ENCODE measurements around the gene TOR2A. TPM values are rescaled to one million over a fixed set of nuclear protein-coding genes. Genes with fewer than 3 reads are reported as not detected.
"Not testable (repeated sequence)": the region's sequence is repeated elsewhere in the genome, so short reads cannot be mapped to it uniquely, and the experiment has no call there.

Gene TOR2A
- polyA plus RNA-seq (ENCODE audit: insufficient read length in 4 of 4): 10 to 100 TPM; 11.7 to 20.0 (median 13.6) TPM

DNA sequence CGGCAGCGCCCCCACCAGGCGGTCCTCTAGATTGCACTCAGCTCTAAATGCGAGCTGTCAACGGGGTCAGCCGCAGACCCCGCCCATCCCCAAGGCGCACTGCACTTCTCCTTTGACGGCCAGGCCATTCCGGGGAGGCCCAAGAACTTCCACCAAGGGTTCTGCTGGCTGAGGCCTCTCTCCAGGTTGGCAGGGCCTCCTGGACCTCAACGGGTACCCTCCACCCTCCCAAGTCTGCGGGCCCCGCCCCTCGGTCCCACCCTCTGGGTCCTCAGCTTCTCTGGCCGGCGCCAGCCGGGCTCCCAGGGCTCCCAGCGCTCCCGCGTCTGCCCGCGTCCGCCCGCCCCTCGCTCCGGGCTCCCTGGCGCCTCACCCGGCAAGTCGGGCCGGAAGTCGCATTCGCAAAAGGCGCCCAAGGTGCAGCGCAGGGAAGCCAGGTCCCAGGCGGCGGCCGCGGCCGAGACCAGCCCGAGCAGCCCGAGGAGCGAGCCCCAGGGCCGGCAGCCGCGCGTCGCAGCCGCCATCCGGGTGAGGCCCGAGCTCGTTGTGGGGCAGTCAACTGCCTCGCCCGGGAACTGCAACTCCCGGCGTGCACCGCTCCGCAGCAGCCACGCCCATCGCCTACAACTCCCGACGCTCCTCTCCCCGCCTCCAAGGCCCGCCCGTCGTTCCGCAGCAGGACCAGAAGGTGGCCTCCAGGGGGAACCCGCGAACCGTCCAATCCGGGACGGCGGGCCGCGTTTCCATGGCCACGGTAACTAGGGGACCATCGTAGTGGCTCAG is at the start of gene TOR2A:
Gene TOR2A, minus strand, starts transcription at position 548 of the 783 bp plus-strand sequence. Its CDS starts 24 bp downstream, at position 524.
- peak; percentile 87 to 94 (median 92) for DNase-seq (ENCODE audit: low read depth in 4 of 4, low spot score in 3 of 4)

DNA sequence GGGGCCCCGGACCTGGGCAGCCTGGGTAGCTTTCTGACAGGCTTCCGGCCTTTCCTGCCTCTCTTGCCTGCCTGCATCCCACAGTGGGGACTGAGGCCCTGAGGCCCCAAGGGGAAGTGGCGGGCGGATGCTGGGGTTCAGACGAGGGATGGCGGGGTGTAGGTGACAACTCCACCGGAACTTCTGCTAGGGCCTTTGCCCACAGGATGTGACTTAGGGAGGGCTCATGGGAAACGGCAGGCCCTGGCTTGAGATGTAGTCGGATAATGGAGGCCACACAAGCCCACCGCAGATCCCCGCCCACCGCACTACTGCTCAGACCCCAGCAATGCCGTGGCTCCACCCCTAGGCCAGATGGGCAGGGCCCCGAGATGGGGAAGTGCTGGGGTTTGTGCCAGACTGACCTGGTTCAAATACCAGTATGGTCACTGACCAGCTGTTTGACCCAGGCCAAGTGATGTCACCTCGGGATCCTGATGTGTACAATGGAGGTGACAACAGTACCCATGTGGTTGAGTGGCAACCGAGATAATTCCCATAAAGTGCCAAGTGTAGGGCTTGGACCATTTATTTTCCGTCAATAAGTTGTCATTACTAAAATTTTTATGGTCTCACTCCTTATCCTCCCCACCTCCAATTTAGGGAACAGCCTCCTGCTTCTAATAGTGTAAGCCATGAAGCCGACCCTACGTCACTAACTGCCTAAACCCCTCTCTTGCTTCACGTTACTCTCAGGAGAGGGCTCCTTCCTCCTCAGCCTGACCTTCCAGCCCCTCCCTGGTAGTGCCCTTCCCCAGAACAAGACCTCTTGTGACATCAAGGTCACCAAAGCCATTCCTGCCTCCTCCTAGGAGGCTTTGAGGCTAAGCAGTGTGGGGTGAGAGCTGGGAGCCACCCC is 48.3 kb upstream of the TOR2A start:
- DNase-seq (ENCODE audit: low read depth in 4 of 4, low spot score in 3 of 4): no peak

DNA sequence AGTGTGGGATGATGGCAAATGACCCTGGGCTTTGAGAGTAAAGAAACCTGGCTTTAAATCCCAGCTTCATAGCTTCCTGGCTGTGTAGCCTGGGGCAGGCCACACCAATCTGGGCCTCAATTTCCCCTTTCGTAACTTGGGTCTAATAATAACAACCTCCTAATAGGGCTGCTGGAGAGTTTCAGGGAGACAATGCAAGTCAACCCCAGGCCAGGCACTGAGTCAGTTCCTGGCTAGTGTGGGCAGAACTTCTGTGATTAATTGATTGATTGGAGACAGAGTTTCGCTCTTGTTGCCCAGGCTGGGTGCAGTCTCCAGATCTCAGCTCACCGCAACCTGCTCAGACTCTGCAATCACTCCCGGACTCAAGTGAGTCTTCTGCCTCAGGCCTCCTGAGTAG is 46.7 kb upstream of the TOR2A start:
- no peak for DNase-seq (ENCODE audit: low read depth in 4 of 4, low spot score in 3 of 4)

DNA sequence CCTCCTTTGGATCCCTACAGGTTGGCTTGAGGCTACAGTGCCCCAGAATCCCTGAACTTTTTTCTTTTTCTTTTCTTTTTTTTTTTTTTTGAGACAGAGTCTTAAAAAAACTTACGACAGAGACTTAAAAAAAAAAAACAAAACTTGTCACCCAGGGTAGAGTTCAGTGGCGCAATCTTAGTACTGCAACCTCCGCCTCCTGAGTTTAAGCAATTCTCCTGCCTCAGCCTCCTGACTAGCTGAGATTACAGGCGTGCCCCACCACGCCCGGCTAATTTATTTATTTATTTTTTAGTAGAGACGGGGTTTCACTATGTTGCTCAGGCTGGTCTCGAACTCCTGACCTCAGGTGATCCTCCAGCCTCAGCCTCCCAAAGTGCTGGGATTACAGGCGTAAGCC is 45.8 kb upstream of the TOR2A start:
- not testable (repeated sequence) for DNase-seq (ENCODE audit: low read depth in 4 of 4, low spot score in 3 of 4)

DNA sequence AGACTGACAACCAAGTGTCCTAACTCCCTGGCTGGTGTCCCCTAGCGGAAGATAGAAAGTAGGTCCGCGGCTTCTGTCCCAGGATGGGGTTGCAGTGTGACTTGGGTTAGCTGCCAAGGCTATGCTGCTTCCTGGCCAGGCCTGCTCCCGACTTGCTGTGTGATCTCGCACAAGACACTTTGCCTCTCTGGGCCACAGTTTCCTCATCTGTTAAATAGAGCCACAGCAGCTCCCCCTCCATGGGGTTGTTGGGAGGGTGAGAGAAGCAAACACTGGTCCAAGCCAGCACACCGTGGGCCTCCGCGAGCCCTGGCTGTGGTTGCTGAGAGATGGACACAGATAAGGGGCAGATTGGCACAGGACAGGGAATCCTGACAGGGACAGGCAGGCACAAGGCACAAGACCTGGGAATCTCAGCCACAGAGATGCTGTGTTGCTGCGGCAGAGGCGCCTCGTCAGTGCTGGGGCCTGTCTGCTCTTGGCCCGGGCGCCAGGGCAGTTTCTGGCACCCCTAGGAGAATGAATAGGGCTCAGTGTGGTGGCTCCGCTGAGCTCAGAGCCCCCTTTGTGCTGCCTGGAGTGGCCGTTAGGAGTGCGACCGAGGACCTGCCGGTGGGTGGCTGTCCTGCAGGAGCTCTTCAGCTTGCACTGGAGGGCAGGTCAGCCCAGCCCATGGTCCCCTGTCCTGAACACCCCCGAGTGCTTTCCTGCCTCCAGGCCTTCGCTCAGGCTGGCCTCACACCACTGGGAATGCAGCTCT is 45.2 kb upstream of the TOR2A start:
- DNase-seq (ENCODE audit: low read depth in 4 of 4, low spot score in 3 of 4): no peak

DNA sequence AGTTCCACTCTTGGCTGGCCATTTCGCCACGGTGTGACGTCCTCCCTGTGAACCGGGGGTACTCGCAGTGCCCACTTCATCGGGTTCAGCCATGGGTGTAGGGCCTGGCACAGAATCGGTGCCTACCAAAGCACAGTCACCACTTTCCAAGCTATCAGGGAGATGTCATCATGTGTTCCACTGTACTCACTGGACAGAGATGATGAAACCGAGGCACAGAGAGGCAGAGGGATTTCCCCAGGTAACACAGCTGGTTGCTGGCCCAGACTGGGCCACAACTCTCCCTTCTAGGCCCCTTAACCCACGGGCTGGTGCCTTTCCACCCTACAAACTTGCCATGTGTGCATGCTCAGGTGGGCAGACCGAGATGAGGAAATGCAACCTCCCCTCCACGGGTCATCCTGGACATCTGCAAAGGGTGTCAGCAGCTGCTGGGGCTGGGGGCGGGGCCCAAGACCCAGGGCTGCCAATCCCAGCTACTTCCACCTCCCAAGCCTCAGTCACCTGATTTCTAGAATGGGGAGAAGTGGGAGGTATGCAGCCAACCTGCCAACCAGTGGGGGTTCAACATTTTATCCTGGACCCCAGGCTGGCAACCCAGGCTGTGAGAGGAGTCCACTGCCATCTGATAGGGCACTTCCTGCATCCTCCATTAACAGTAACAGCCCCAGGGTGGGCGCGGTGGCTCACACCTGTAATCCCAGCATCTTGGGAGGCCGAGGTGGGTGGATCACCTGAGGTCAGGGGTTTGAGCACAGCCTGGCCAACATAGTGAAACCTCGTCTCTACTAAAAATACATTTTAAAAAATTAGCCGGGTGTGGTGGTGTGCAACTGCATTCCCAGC is 44.3 kb upstream of the TOR2A start:
- no peak for DNase-seq (ENCODE audit: low read depth in 4 of 4, low spot score in 3 of 4)

DNA sequence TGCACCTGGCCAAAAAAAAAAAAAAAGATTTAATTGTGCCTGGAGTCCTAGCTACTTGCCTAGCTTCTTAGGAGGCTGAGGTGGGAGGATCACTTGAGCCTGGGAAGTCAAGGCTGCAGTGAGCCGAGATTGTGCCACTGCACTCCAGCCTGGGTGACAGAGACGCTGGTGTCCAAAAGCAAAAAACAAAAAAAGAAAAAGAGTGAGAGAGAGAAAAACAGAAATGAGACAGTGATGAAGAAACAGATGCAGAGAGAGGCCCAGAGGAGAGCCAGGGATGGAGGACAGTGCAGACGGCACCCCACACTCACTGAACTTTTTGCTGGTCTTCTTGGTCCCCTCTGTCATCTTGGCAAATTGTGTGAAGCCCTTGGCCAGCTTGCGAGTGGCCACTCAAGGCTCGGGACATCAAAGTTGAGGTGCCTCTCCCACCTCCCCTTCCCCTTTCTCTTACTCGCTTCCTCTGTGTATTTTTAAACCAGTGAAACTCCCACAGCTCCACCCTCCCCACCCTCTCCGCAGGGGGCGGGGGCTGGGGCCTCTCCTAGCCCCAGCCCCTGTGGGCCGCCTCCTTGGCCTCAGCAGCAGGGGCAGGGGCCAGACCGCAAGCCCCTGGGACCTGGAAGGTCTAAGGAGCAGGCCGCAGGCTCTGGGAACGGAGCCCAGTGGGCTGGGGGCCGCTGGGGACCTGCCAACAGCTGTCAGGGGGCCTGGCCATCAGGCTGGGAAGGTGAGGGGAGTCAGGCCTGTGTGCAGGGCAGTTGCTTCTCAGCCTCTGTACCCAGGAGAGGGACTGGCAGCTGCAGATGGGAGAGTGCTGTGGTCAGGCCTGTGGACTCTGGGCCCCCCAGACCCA is 43.4 kb upstream of the TOR2A start, which contains the start of gene SH2D3C:
Gene SH2D3C, minus strand, starts transcription at position 387 of the 856 bp plus-strand sequence. Its CDS starts 39 bp downstream, at position 348.
- DNase-seq (ENCODE audit: low read depth in 4 of 4, low spot score in 3 of 4): no peak

DNA sequence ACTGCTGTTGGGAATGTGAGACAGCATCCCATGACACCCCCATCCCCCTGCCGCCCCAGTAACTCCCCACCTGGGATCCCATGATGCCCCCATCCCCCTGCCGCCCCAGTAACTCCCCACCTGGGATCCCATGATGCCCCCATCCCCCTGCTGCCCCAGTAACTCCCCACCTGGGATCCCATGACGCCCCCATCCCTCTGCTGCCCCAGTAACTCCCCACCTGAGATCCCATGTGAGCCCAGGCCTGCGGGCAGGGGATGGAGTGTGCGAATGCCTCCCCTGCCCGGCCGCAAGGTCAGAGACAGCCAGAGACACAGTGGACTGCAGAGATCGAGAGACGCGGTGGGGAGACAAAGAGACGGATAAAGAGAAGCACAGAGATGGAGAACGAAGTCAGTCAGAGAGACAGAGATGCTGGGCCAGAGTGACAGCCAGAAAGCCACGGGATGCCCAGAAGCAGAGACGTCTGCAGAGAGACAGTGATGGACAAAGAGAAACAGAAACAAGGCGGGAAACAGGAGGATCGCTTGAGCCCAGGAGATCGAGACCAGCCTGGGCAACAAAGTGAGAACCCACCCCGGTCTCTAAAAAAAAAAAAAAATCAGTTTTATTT is 42.4 kb upstream of the TOR2A start:
- no peak for DNase-seq (ENCODE audit: low read depth in 4 of 4, low spot score in 3 of 4)

DNA sequence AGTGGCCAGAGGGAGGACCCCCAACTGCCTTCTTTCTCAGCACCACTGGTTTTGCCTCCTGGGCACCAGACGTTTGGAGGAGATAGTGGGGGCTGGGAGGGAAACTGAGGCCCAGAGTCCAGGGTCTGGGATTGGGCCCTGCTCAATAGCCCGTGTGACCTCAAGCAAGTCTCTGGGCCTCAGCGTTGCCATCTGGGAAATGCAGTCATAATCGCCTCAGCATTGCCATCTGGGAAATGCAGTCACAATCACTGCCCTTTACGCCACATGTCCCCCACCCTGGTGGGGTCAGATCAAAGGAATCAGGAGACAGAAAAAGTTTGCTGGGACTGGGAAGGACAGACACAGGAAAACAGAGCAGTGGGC is 41.8 kb upstream of the TOR2A start:
- DNase-seq (ENCODE audit: low read depth in 4 of 4, low spot score in 3 of 4): no peak

DNA sequence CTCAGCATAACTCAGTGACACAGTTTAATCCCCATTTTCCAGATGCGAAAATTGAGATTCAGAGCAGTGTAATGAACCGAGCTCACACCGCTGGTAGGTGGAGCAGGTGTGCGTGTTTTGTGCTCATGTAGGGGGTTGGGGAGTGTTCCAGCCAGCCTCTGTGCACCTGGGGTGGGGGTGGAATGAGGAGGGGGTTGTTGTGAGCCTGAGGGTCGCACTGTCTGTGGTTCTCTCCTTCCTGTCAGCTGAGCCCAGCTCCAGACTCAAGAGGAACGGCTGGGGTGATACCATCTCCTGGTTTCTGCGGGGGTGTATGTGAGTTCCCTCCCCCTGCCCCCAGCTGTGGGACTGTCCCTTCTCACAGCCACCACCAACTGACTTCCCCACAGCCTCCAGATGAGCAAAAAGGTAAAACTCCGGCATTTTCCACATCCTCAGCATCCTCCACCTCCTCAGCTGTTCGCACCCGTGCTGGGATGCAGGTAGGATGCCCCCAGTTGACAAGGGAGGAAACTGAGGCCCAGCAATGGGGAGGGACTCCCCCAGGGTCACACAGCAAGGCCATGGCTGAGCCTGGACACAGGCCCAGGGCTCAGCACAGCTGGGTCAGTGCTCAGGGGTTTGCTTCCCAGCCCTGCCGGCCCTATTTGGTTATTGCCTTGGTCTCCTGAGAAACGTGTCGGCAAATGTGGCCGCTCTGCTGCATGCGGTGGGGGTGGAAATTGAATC is 41.3 kb upstream of the TOR2A start:
- DNase-seq (ENCODE audit: low read depth in 4 of 4, low spot score in 3 of 4): no peak

DNA sequence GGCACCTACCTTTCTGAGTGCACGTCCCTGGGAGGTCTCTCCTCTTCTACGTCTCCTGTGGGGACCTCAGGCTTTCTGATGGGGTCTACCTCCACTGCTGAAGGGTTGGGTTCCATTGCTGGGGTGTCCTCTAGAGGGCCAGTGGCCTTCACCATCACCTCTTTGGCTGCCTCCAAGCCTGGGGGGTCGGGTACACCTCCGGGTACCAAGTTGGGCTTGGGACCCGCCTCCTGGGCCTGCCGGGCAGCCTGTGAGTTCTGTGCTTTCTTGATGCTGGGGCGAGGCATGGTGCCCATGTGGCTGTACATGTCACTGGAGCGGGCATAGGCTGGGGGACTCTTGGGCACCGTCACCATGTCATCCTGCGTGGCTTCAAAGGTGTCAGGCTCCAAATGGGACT is 38.9 kb upstream of the TOR2A start:
- DNase-seq (ENCODE audit: low read depth in 4 of 4, low spot score in 3 of 4): no peak

DNA sequence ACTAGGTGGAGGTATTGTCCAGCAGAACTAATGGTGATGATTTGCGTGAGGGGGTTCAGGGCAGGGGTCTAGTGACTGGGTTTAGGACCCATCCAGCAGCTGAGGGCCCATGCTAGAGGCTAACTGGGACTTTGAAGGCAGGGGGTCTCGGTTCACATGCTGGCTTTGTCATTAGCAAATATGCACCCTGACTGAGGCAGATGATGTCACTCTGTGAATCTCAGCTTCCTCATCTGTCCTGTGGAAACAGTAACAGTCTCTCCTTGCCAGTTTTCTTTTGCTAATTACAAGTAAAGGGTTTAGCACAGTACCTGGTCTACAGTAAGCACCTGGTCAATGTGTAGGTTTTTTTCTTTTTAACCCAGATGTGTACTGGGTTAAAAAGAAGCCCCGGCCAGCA is 38.2 kb upstream of the TOR2A start:
- DNase-seq (ENCODE audit: low read depth in 4 of 4, low spot score in 3 of 4): no peak

DNA sequence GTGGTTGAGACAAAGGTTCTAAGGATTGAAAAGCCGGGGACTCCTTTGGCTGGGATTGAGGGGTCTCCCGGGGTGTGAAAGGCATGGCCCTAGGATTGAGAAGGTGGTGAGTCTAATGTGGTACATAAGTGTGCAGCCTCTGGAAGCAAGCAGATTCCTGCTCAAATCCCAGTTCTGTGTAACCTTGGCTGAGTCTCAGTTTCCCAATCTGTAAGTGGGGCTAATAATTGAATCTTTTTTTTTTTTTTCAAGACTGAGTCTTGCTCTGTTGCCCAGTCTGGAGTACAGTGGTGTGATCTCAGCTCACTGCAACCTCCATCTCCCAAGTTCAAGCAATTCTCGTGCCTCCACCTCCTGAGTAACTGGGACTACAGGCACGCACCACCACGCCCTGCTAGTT is 37.5 kb upstream of the TOR2A start:
- no peak for DNase-seq (ENCODE audit: low read depth in 4 of 4, low spot score in 3 of 4)

DNA sequence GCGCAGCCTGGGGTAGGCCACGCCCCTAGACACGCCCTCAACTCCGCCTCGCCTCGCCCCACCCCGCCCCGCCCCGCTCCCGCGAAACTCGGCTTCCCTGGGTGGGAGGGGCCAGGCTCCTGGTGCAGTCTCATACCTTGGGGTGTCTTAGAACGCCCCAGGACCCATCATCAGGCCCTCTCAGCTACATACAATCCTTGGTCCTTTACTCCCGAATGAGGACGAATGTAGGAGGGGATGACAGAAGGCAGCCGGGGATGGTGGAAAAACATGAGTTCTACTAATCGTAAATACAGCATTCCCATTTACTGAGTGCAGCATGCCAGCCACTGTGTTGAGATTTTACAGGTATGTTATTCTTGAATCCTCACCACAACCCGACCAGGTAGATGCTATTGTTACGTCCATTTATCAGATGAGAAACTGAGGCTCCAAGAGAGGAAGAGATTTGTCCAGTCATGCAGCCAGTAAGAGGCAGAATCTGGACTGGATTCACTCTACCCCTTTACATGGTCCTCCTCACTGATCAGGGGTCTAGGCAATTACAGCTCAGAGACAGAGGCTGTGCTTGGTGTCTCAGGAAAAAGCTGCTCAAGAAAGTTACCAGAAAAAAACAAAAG is 36.6 kb upstream of the TOR2A start:
- no peak for DNase-seq (ENCODE audit: low read depth in 4 of 4, low spot score in 3 of 4)

DNA sequence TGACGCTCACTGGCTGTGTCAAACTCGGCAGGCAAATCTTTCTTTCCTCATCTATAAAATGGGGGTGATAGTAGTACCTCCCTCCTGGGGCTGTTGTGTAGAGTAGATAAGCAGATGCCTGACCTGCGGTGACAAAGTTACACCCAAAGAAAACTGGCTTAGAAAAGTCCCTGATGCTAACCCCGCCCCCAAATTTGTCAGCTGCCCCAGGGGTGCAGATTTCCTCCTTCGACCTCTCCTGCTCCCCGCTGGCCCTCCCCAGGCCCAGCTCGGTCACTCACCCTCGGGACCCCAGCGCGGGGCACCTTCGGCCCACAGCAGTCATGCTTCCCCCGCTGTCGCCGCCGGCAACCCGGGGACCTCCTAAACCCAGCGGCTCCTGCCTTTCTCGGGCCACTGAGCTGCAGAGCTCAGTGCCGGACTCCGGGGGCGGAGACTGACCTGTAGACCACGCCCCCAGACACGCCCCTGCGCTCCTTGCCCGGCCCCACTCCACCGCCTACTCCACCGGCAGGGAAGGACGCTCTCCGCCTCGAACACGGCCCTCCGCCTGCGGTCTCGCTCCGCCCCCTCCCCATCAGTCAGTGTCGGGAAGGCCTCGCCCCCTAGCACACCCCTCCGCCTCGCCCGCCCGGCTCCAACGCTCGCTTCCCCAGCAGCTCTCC is 35.9 kb upstream of the TOR2A start:
- peak; percentile 91 to 96 (median 94) for DNase-seq (ENCODE audit: low read depth in 4 of 4, low spot score in 3 of 4)

DNA sequence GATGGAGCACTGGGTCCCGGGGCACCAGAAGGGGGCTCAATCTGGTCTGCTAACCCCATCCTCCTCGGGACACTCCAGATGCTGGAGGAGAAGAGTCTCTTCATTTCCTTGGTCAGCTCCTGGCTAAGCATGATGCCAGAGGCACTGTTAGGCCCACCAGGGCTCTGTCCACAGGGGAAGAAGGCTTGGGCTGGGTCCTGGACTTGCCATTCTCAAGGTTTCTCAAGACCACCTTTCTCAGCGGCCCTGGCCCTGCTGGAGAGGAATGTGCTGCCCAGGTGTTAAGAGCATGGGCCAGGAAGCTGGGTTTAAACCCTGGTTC is 35.5 kb upstream of the TOR2A start:
- no peak for DNase-seq (ENCODE audit: low read depth in 4 of 4, low spot score in 3 of 4)

DNA sequence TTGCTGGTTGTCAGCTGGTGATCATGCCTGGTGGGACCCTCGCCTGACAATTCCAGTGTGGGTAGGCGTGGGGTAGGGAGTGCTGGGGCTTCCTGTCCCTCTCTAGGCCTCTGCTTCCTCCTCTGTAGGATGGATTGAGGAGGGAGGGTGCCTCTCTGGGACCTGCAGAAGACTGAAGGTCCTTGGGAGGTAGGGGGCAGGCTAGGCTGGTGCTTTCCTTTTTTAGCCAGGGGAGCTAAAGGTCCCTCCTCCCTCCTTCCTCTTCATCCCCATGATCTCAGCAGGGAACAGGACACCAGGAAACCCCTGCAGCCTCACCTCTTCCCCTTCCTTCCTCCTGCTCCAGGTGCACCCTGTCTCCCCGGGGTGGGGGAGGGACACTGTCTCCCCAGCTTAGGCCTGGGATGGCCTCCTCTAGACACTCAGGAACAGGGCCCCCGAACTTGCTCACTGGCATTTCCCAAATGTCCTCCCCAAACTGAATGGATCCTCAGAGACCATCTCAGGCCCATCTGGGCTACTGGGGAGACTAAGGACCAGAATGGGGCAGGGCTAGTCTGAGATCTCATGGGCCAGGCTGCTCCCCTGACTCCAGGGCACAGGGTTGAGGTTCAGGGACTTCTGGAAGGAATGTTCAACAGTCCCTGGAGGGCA is 35.0 kb upstream of the TOR2A start:
- DNase-seq (ENCODE audit: low read depth in 4 of 4, low spot score in 3 of 4): no peak
